HCT116 (cell line): Measurements from ENCODE around the gene INCENP.

Source experiments
- CEBPB ChIP-seq: IDR thresholded peaks from 2 replicates; pipeline ENCODE4 v1.6.1; 2012; ENCODE audit warnings: low read depth
- SP1 ChIP-seq: IDR thresholded peaks from 2 replicates; pipeline ENCODE4 v1.6.1; 2012; ENCODE audit warnings: low read depth
- YY1 ChIP-seq: IDR thresholded peaks from 2 replicates; pipeline ENCODE4 v1.6.1; 2011; ENCODE audit warnings: low read length, low read depth, moderate library complexity, mild to moderate bottlenecking; ENCODE audit not compliant: insufficient replicate concordance; ENCODE audit errors: extremely low read depth
- TF ChIP-seq, protein P1 (sequence below), 3 experiments: fragments of 200-600 bp in 1 of 3; sonication (generic) in 1 of 3; IDR thresholded peaks in 2 of 3; conservative IDR thresholded peaks in 1 of 3; 2 replicates each; pipeline ENCODE4 v1.5.1; 2012 to 2017; ENCODE audit warnings: low read depth in 2 of 3, low read length in 2 of 3, antibody characterized with exemption in 1 of 3, borderline replicate concordance in 1 of 3, control low read depth in 1 of 3, mild to moderate bottlenecking in 1 of 3, mixed read lengths in 1 of 3, mixed run types in 1 of 3, moderate library complexity in 1 of 3; ENCODE audit not compliant: insufficient read depth in 1 of 3
- TF ChIP-seq, protein P2 (sequence below): IDR thresholded peaks from 2 replicates; pipeline ENCODE4 v1.6.1; 2012; ENCODE audit warnings: low read depth

GRCh38 chr11:62132191-62132590 lies 8.4 kb downstream of the INCENP start:
- no peak for TF ChIP-seq CEBPB
- TF ChIP-seq YY1, result no peak
- TF ChIP-seq, protein P1, sequence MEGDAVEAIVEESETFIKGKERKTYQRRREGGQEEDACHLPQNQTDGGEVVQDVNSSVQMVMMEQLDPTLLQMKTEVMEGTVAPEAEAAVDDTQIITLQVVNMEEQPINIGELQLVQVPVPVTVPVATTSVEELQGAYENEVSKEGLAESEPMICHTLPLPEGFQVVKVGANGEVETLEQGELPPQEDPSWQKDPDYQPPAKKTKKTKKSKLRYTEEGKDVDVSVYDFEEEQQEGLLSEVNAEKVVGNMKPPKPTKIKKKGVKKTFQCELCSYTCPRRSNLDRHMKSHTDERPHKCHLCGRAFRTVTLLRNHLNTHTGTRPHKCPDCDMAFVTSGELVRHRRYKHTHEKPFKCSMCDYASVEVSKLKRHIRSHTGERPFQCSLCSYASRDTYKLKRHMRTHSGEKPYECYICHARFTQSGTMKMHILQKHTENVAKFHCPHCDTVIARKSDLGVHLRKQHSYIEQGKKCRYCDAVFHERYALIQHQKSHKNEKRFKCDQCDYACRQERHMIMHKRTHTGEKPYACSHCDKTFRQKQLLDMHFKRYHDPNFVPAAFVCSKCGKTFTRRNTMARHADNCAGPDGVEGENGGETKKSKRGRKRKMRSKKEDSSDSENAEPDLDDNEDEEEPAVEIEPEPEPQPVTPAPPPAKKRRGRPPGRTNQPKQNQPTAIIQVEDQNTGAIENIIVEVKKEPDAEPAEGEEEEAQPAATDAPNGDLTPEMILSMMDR (IDR thresholded peaks at IDR 0.05 in 2 of 3, conservative IDR thresholded peaks at IDR 0.05 in 1 of 3; ENCODE audit: borderline replicate concordance in 1 of 3, insufficient read depth in 1 of 3, low read depth in 2 of 3, low read length in 2 of 3), result no peak
- TF ChIP-seq, protein P2, sequence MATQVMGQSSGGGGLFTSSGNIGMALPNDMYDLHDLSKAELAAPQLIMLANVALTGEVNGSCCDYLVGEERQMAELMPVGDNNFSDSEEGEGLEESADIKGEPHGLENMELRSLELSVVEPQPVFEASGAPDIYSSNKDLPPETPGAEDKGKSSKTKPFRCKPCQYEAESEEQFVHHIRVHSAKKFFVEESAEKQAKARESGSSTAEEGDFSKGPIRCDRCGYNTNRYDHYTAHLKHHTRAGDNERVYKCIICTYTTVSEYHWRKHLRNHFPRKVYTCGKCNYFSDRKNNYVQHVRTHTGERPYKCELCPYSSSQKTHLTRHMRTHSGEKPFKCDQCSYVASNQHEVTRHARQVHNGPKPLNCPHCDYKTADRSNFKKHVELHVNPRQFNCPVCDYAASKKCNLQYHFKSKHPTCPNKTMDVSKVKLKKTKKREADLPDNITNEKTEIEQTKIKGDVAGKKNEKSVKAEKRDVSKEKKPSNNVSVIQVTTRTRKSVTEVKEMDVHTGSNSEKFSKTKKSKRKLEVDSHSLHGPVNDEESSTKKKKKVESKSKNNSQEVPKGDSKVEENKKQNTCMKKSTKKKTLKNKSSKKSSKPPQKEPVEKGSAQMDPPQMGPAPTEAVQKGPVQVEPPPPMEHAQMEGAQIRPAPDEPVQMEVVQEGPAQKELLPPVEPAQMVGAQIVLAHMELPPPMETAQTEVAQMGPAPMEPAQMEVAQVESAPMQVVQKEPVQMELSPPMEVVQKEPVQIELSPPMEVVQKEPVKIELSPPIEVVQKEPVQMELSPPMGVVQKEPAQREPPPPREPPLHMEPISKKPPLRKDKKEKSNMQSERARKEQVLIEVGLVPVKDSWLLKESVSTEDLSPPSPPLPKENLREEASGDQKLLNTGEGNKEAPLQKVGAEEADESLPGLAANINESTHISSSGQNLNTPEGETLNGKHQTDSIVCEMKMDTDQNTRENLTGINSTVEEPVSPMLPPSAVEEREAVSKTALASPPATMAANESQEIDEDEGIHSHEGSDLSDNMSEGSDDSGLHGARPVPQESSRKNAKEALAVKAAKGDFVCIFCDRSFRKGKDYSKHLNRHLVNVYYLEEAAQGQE, result no peak
- no peak for TF ChIP-seq SP1
